Gastroesophageal sphincter (tissue), 3 donors: Measurements from ENCODE around the gene ZNF521.

Source experiments
- EP300 ChIP-seq: sonication (generic); formaldehyde crosslinking; IDR thresholded peaks from one replicate; pipeline ENCODE4 v1.6.1; 2017; ENCODE audit warnings: antibody characterized with exemption, mild to moderate bottlenecking
- POLR2A ChIP-seq, 2 donors: fragments of 450-650 bp; IDR thresholded peaks; one replicate each; pipeline ENCODE4 v1.6.1; 2017; ENCODE audit warnings: antibody characterized with exemption in 2 of 2, mild to moderate bottlenecking in 2 of 2, moderate library complexity in 1 of 2
- POLR2AphosphoS5 ChIP-seq: sonication (generic); formaldehyde crosslinking; IDR thresholded peaks from one replicate; pipeline ENCODE4 v1.6.1; 2017; ENCODE audit warnings: antibody characterized with exemption
- TF ChIP-seq, protein P1 (sequence below), 4 experiments: fragments of 200-600 bp in 2 of 4; fragments of 450-650 bp in 2 of 4; sonication (generic) in 1 of 4; IDR thresholded peaks; one replicate each; pipeline ENCODE4 v1.5.1; 2017 to 2019; ENCODE audit warnings: antibody characterized with exemption in 4 of 4, mild to moderate bottlenecking in 2 of 4, moderate library complexity in 2 of 4

- TF ChIP-seq, protein P1, sequence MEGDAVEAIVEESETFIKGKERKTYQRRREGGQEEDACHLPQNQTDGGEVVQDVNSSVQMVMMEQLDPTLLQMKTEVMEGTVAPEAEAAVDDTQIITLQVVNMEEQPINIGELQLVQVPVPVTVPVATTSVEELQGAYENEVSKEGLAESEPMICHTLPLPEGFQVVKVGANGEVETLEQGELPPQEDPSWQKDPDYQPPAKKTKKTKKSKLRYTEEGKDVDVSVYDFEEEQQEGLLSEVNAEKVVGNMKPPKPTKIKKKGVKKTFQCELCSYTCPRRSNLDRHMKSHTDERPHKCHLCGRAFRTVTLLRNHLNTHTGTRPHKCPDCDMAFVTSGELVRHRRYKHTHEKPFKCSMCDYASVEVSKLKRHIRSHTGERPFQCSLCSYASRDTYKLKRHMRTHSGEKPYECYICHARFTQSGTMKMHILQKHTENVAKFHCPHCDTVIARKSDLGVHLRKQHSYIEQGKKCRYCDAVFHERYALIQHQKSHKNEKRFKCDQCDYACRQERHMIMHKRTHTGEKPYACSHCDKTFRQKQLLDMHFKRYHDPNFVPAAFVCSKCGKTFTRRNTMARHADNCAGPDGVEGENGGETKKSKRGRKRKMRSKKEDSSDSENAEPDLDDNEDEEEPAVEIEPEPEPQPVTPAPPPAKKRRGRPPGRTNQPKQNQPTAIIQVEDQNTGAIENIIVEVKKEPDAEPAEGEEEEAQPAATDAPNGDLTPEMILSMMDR (IDR thresholded peaks at IDR 0.05) = no peak
- TF ChIP-seq POLR2A (IDR thresholded peaks at IDR 0.05) = no peak
- TF ChIP-seq POLR2AphosphoS5 = no peak
- no peak for TF ChIP-seq EP300
These were observed 271.0 kb downstream of the ZNF521 start for GRCh38 chr18:25081001-25081400.
